ENCODE results near the gene SPCS3.

DNA sequence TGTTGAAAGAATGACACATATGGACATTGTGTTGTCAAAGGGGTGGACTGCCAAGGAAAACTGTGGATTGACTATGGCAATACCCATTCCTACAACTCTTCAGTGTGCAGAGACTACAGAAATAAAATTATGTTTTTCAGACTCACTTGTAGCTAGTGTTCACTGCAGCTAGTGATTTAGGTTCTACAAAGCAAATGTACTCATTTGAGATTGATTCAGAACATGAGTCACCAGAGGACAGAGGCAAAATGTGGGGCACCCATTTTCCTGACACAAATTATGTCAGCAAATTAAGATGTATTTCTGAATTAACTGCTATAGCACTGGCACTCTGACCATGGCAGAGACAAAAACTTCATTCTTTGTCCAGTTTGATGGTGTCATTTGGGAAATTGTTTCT lies 40.7 kb downstream of the SPCS3 start:
- TF ChIP-seq, protein P1, sequence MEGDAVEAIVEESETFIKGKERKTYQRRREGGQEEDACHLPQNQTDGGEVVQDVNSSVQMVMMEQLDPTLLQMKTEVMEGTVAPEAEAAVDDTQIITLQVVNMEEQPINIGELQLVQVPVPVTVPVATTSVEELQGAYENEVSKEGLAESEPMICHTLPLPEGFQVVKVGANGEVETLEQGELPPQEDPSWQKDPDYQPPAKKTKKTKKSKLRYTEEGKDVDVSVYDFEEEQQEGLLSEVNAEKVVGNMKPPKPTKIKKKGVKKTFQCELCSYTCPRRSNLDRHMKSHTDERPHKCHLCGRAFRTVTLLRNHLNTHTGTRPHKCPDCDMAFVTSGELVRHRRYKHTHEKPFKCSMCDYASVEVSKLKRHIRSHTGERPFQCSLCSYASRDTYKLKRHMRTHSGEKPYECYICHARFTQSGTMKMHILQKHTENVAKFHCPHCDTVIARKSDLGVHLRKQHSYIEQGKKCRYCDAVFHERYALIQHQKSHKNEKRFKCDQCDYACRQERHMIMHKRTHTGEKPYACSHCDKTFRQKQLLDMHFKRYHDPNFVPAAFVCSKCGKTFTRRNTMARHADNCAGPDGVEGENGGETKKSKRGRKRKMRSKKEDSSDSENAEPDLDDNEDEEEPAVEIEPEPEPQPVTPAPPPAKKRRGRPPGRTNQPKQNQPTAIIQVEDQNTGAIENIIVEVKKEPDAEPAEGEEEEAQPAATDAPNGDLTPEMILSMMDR (IDR thresholded peaks at IDR 0.05) = no peak
- no peak for TF ChIP-seq POLR2AphosphoS5 (IDR thresholded peaks at IDR 0.05)
- no peak for TF ChIP-seq EP300 (IDR thresholded peaks at IDR 0.05)
- TF ChIP-seq POLR2A (IDR thresholded peaks at IDR 0.05) = no peak

Data from sigmoid colon (tissue), 4 donors.